GM12872 (cell line): ENCODE results near the gene CHD9.

Experiments
- CTCF ChIP-seq: IDR thresholded peaks from 3 replicates; pipeline ENCODE4 v1.5.1; 2011; ENCODE audit warnings: low read depth, mild to moderate bottlenecking, low read length, moderate library complexity; ENCODE audit not compliant: insufficient read depth

CHD9 gene

GRCh38 chr16:53209429-53209828, 154.6 kb downstream of the CHD9 start:
- no peak for TF ChIP-seq CTCF

- TF ChIP-seq CTCF = no peak
Measured at GRCh38 chr16:53209877-53210276, 155.1 kb downstream of the CHD9 start.

- no peak for TF ChIP-seq CTCF
Measured at GRCh38 chr16:53211253-53211652, 156.5 kb downstream of the CHD9 start.

- TF ChIP-seq CTCF = no peak
Measured at GRCh38 chr16:53212893-53213223, 158.1 kb downstream of the CHD9 start.

- no peak for TF ChIP-seq CTCF
Measured at GRCh38 chr16:53213542-53213941, 158.8 kb downstream of the CHD9 start.

- no peak for TF ChIP-seq CTCF
Measured at GRCh38 chr16:53216798-53217197, 162.0 kb downstream of the CHD9 start.

- no peak for TF ChIP-seq CTCF
Measured at GRCh38 chr16:53219371-53219770, 164.6 kb downstream of the CHD9 start.
